ENCODE measurements around the gene PPP1R3G. TPM values are rescaled to one million over a fixed set of nuclear protein-coding genes. Genes with fewer than 3 reads are reported as not detected.
A peak's percentile ranks its signal among the peaks of the same experiment; 100 is the strongest.

Gene PPP1R3G
- total and polyA plus RNA-seq, 12 donors, result 3.8 to 12.2 (median 8.0) TPM

GRCh38 chr6:5083813-5084359 is 1.3 kb upstream of the PPP1R3G start:
- Histone ChIP-seq H3K36me3 (no peaks in the 10 kb centered on the region), H3K27me3 (peaks cover 0 to 30% (median 0%) of the 10 kb centered on the region in 7 donors), H3K27ac (peak overlapping the region; percentile 82 to 95 (median 88)), H3K4me1 (peaks cover 7 to 32% (median 19%) of the 10 kb centered on the region in 9 donors), H3K9me3 (no peaks in the 10 kb centered on the region), H3K4me3 (peak overlapping the region; percentile 64 to 78 (median 68))
- ATAC-seq (no peak), DNase-seq (no peak)
- TF ChIP-seq CTCF (IDR thresholded peaks at IDR 0.05), result no peak
- WGBS, 2 donors, result 50 to 53% methylated on average over 18 of the region's 18 CpGs
- intact Hi-C loops (cut with DNase I), result loop anchor here in 2 of 10 donors (2.0 to 5.0 kb wide), 2 partner anchors 31 to 33 kb away; no protein-coding TSS in a partner anchor

- Histone ChIP-seq H3K9me3 (no peaks in the 10 kb centered on the region), H3K27me3 (peaks cover 0 to 30% (median 0%) of the 10 kb centered on the region in 7 donors), H3K36me3 (no peaks in the 10 kb centered on the region), H3K4me3 (peak overlapping the region; percentile 64 to 78 (median 68)), H3K27ac (peak overlapping the region; percentile 82 to 95 (median 88)), H3K4me1 (peaks cover 7 to 35% (median 19%) of the 10 kb centered on the region in 9 donors)
- 1% methylated on average over 48 to 55 of the region's 57 CpGs for WGBS, 2 donors
- ATAC-seq, result peak; percentile 81 to 91 (median 88)
- TF ChIP-seq CTCF (IDR thresholded peaks at IDR 0.05), result no peak
- peak in 1 of 2 donors; percentile 73 for DNase-seq
- intact Hi-C loops (cut with DNase I), result loop anchor here in 2 of 10 donors (2.0 to 5.0 kb wide), 2 partner anchors 30 to 33 kb away; no protein-coding TSS in a partner anchor
These were observed 771 bp upstream of the PPP1R3G start for GRCh38 chr6:5084360-5084780.

DNA sequence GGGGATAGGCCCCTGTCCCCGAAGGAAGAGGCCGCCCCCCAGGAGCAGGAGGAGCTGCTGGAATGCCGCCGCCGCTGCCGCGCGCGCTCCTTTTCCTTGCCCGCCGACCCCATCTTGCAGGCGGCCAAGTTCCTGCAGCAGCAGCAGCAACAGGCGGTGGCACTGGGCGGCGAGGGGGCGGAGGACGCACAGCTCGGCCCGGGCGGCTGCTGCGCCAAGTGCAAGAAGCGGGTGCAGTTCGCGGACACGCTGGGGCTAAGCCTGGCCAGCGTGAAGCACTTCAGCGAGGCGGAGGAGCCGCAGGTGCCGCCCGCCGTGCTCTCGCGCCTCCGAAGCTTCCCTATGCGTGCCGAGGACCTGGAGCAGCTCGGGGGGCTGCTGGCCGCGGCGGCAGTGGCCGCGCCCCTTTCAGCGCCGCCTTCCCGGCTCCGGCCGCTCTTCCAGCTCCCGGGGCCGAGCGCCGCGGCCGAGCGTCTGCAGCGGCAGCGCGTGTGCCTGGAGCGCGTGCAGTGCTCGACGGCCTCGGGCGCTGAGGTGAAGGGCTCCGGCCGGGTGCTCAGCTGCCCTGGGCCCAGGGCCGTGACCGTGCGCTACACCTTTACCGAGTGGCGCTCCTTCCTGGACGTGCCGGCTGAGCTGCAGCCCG is 630 bp downstream of the PPP1R3G start:
- TF ChIP-seq CTCF (IDR thresholded peaks at IDR 0.05), result no peak
- peak overlapping the region; percentile 64 to 78 (median 68) for H3K4me3 ChIP-seq
- WGBS, 2 donors, result 1% methylated on average over 74 of the region's 74 CpGs
- H3K9me3 ChIP-seq, result no peaks in the 10 kb centered on the region
- peak in 1 of 2 donors; percentile 55 for DNase-seq
- no peaks in the 10 kb centered on the region for H3K36me3 ChIP-seq
- H3K4me1 ChIP-seq, result peaks cover 7 to 47% (median 25%) of the 10 kb centered on the region in 9 donors
- peaks cover 0 to 30% (median 0%) of the 10 kb centered on the region in 7 donors for H3K27me3 ChIP-seq
- peak overlapping the region; percentile 82 to 95 (median 88) for H3K27ac ChIP-seq
- intact Hi-C loops (cut with DNase I), result loop anchor here in 1 of 10 donors (2.0 kb wide), 1 partner anchor 29 kb away; no protein-coding TSS in a partner anchor
- ATAC-seq, result peak; percentile 21 to 60 (median 30)

- H3K4me3 ChIP-seq, result peak overlapping the region; percentile 64 to 78 (median 68)
- H3K36me3 ChIP-seq, result no peaks in the 10 kb centered on the region
- DNase-seq (no peak), ATAC-seq (no peak)
- intact Hi-C loops (cut with DNase I), result no loop called here
- H3K4me1 ChIP-seq, result peaks cover 7 to 50% (median 25%) of the 10 kb centered on the region in 9 donors
- peaks cover 0 to 30% (median 0%) of the 10 kb centered on the region in 7 donors for H3K27me3 ChIP-seq
- WGBS, 2 donors, result 45 to 48% methylated on average over 56 of the region's 56 CpGs
- TF ChIP-seq CTCF (IDR thresholded peaks at IDR 0.05), result no peak
- H3K9me3 ChIP-seq, result no peaks in the 10 kb centered on the region
- peak overlapping the region in 7 of 10 donors; percentile 86 to 95 (median 91) for H3K27ac ChIP-seq
These were observed 1.3 kb downstream of the PPP1R3G start for GRCh38 chr6:5086294-5086890.

Data from heart right ventricle (tissue), 16 donors.